Liver (tissue), 9 donors: ENCODE measurements around the gene ZNF14. TPM values are rescaled to one million over a fixed set of nuclear protein-coding genes. Genes with fewer than 3 reads are reported as not detected.

Experiments used
- DNase-seq: peaks from one replicate; pipeline ENCODE4 v3.0.0-alpha.2; 2017; ENCODE audit warnings: low spot score
- H3K27ac ChIP-seq, 2 donors: one replicate each; pipeline ENCODE4 v1.7.0; 2013; ENCODE audit warnings: inconsistent platforms in 2 of 2, low read length in 2 of 2, control low read depth in 1 of 2, low read depth in 1 of 2, mild to moderate bottlenecking in 1 of 2
- H3K27me3 ChIP-seq, 4 donors: one replicate each; pipeline versions ENCODE4 v1.6.1 to v1.7.0; 2013; ENCODE audit warnings: low read length in 3 of 4, inconsistent platforms in 1 of 4, mild to moderate bottlenecking in 1 of 4, moderate library complexity in 1 of 4; ENCODE audit not compliant: control insufficient read depth in 4 of 4, insufficient read depth in 4 of 4
- H3K36me3 ChIP-seq, 4 donors: one replicate each; pipeline versions ENCODE4 v1.6.1 to v1.7.0; 2013; ENCODE audit warnings: low read length in 3 of 4, mild to moderate bottlenecking in 3 of 4, low read depth in 1 of 4, moderate library complexity in 1 of 4; ENCODE audit not compliant: control insufficient read depth in 4 of 4, insufficient read depth in 3 of 4
- H3K4me1 ChIP-seq, 4 donors: one replicate each; pipeline versions ENCODE4 v1.6.1 to v1.7.0; 2013; ENCODE audit warnings: low read length in 3 of 4, mild to moderate bottlenecking in 3 of 4, moderate library complexity in 1 of 4; ENCODE audit not compliant: control insufficient read depth in 4 of 4, insufficient read depth in 4 of 4
- H3K4me3 ChIP-seq, 3 donors: one replicate each; pipeline versions ENCODE4 v1.6.1 to v1.7.0; 2013; ENCODE audit warnings: low read length in 3 of 3, control low read depth in 1 of 3, low read depth in 1 of 3, mild to moderate bottlenecking in 1 of 3
- H3K9ac ChIP-seq, 2 donors: one replicate each; pipeline ENCODE4 v1.7.0; 2013; ENCODE audit warnings: low read length in 2 of 2, mild to moderate bottlenecking in 2 of 2, moderate library complexity in 2 of 2, control low read depth in 1 of 2, low read depth in 1 of 2
- H3K9me3 ChIP-seq, 4 donors: one replicate each; pipeline versions ENCODE4 v1.6.1 to v1.7.0; 2013; ENCODE audit warnings: low read length in 3 of 4; ENCODE audit not compliant: control insufficient read depth in 4 of 4
- ATF3 ChIP-seq: IDR thresholded peaks from 2 replicates; pipeline ENCODE4 v1.6.1; 2016; ENCODE audit warnings: antibody characterized with exemption
- CTCF ChIP-seq: fragments of 150-350 bp; IDR thresholded peaks from 2 replicates; pipeline ENCODE4 v1.5.1; 2017; ENCODE audit warnings: improper control_type of control experiment, low read depth, low read length; ENCODE audit not compliant: missing input control
- EGR1 ChIP-seq, 2 donors: IDR thresholded peaks; 2 replicates each; pipeline ENCODE4 v1.6.1; 2016 to 2018; ENCODE audit warnings: antibody characterized with exemption in 2 of 2, low read depth in 2 of 2
- FOXA1 ChIP-seq: IDR thresholded peaks from 2 replicates; pipeline ENCODE4 v1.6.1; 2016; ENCODE audit warnings: antibody characterized with exemption
- FOXA2 ChIP-seq: IDR thresholded peaks from 2 replicates; pipeline ENCODE4 v1.6.1; 2016; ENCODE audit warnings: antibody characterized with exemption
- GABPA ChIP-seq, 2 donors: IDR thresholded peaks in 1 of 2; conservative IDR thresholded peaks in 1 of 2; 2 replicates each; pipeline ENCODE4 v1.6.1; 2016; ENCODE audit warnings: antibody characterized with exemption in 2 of 2, mild to moderate bottlenecking in 1 of 2, moderate library complexity in 1 of 2
- HNF4A ChIP-seq, 2 donors: conservative IDR thresholded peaks; 2 replicates each; pipeline ENCODE4 v1.6.1; 2016; ENCODE audit warnings: antibody characterized with exemption in 2 of 2, mild to moderate bottlenecking in 2 of 2
- HNF4G ChIP-seq: IDR thresholded peaks from 2 replicates; pipeline ENCODE4 v1.6.1; 2016; ENCODE audit warnings: antibody characterized with exemption
- JUND ChIP-seq, 2 donors: IDR thresholded peaks; 2 replicates each; pipeline ENCODE4 v1.6.1; 2016; ENCODE audit warnings: antibody characterized with exemption in 2 of 2
- MAX ChIP-seq: IDR thresholded peaks from 2 replicates; pipeline ENCODE4 v1.6.1; 2016; ENCODE audit warnings: antibody characterized with exemption
- RAD21 ChIP-seq, 2 donors: IDR thresholded peaks; 2 replicates each; pipeline ENCODE4 v1.6.1; 2016; ENCODE audit warnings: antibody characterized with exemption in 2 of 2, mild to moderate bottlenecking in 2 of 2
- REST ChIP-seq: IDR thresholded peaks from 2 replicates; pipeline ENCODE4 v1.6.1; 2016; ENCODE audit warnings: antibody characterized with exemption, mild to moderate bottlenecking
- RXRA ChIP-seq, 2 donors: IDR thresholded peaks; 2 replicates each; pipeline ENCODE4 v1.6.1; 2017 to 2018; ENCODE audit warnings: antibody characterized with exemption in 2 of 2, mild to moderate bottlenecking in 1 of 2
- SP1 ChIP-seq: IDR thresholded peaks from 2 replicates; pipeline ENCODE4 v1.6.1; 2018; ENCODE audit warnings: antibody characterized with exemption, mild to moderate bottlenecking
- YY1 ChIP-seq: IDR thresholded peaks from 2 replicates; pipeline ENCODE4 v1.6.1; 2016; ENCODE audit warnings: antibody characterized with exemption, mild to moderate bottlenecking
- ZBTB33 ChIP-seq: IDR thresholded peaks from 2 replicates; pipeline ENCODE4 v1.6.1; 2016; ENCODE audit warnings: antibody characterized with exemption
- WGBS: extraction: QIAGEN DNeasy Blood & Tissue Kit; methylation state at CpG from one replicate; pipeline ENCODE4 v1.1.7; 2013; 5-methylcytosine and 5-hydroxymethylcytosine counted together
- polyA plus RNA-seq, 2 donors: library from polyadenylated mRNA; stranded (reverse) in 1 of 2; unstranded in 1 of 2; fragments of 200-250 nt in 1 of 2; fragments of >200 nt in 1 of 2; fragmentation: Nextera tagmentation in 1 of 2; extraction: Ambion mirVana in 1 of 2; gene quantifications; one replicate each; pipeline versions ENCODE4 v1.2.1 to v1.2.3, GENCODE V29; 2013 to 2015
- total RNA-seq, 2 donors: library from RNA; depleted of rRNA; stranded (reverse); fragments of >200 nt; gene quantifications; one replicate each; pipeline ENCODE4 v1.2.3, GENCODE V29; 2014
- donor health status: healthy.
- donor health status: healthy.
- donor health status: healthy.
- donor health status: healthy.
- donor health status: healthy.

ZNF14 gene
- total and polyA plus RNA-seq, 4 donors: 0.28 to 2.6 (median 0.90) TPM

- no peak for DNase-seq
- TF ChIP-seq JUND (IDR thresholded peaks at IDR 0.05) (no peak), HNF4A (conservative IDR thresholded peaks at IDR 0.05) (no peak), MAX (no peak), RXRA (IDR thresholded peaks at IDR 0.05) (no peak), SP1 (no peak), GABPA (IDR thresholded peaks at IDR 0.05 in 1 of 2, conservative IDR thresholded peaks at IDR 0.05 in 1 of 2) (no peak), YY1 (no peak), EGR1 (IDR thresholded peaks at IDR 0.05; ENCODE audit: low read depth in 2 of 2) (no peak), FOXA1 (no peak), CTCF (no peak), HNF4G (no peak), FOXA2 (no peak), RAD21 (IDR thresholded peaks at IDR 0.05) (no peak), REST (no peak), ATF3 (no peak)
- H3K9me3 ChIP-seq: peaks cover 0 to 3% (median 1%) of the 10 kb centered on the region in 4 donors
- WGBS: 2% methylated on average over 11 of the region's 11 CpGs
- H3K27ac ChIP-seq: peak overlapping the region; percentile 44 to 48
- H3K36me3 ChIP-seq: peaks cover 0 to 4% (median 0%) of the 10 kb centered on the region in 4 donors
- no peaks in the 10 kb centered on the region for H3K27me3 ChIP-seq
- H3K9ac ChIP-seq: peak overlapping the region; percentile 92 to 94
- H3K4me1 ChIP-seq: peaks cover 2 to 22% (median 18%) of the 10 kb centered on the region in 4 donors
- H3K4me3 ChIP-seq: peak overlapping the region; percentile 78 to 86 (median 82)
Observed at GRCh38 chr19:19775891-19776205, 42.9 kb upstream of the ZNF14 start.

GRCh38 chr19:19774354-19775033 is 41.6 kb upstream of the ZNF14 start:
- no peak for DNase-seq
- H3K27me3 ChIP-seq: no peaks in the 10 kb centered on the region
- H3K9ac ChIP-seq: no peak overlapping the region
- peaks cover 2 to 22% (median 18%) of the 10 kb centered on the region in 4 donors for H3K4me1 ChIP-seq
- WGBS: 86% methylated on average over 14 of the region's 14 CpGs
- peaks cover 0 to under 1% (median 0%) of the 10 kb centered on the region in 4 donors for H3K36me3 ChIP-seq
- H3K4me3 ChIP-seq: no peak overlapping the region
- H3K9me3 ChIP-seq: peaks cover 0 to 3% (median 1%) of the 10 kb centered on the region in 4 donors
- H3K27ac ChIP-seq: no peak overlapping the region
- no peak for TF ChIP-seq ZBTB33
- no peak for TF ChIP-seq MAX
- TF ChIP-seq RXRA (IDR thresholded peaks at IDR 0.05): no peak
- no peak for TF ChIP-seq FOXA2
- no peak for TF ChIP-seq ATF3
- no peak for TF ChIP-seq GABPA (IDR thresholded peaks at IDR 0.05 in 1 of 2, conservative IDR thresholded peaks at IDR 0.05 in 1 of 2)
- no peak for TF ChIP-seq JUND (IDR thresholded peaks at IDR 0.05)
- TF ChIP-seq SP1: no peak
- no peak for TF ChIP-seq CTCF
- no peak for TF ChIP-seq EGR1 (IDR thresholded peaks at IDR 0.05; ENCODE audit: low read depth in 2 of 2)
- TF ChIP-seq RAD21 (IDR thresholded peaks at IDR 0.05): no peak
